GM06990 (cell line): Measurements from ENCODE around the gene PSMC2.
"Not testable (repeated sequence)": the region's sequence is repeated elsewhere in the genome, so short reads cannot be mapped to it uniquely, and the experiment has no call there.

Source experiments
- DNase-seq: peaks from one replicate; pipeline ENCODE4 v3.0.0-alpha.2; 2011; ENCODE audit not compliant: insufficient read length; ENCODE audit errors: extremely low read depth
- H3K27me3 ChIP-seq: replicated peaks from 2 replicates; pipeline ENCODE4 v1.6.0; 2011; ENCODE audit warnings: low read length; ENCODE audit not compliant: control insufficient read depth, insufficient read depth
- H3K36me3 ChIP-seq: 2 replicates; pipeline ENCODE4 v1.5.1; 2011; ENCODE audit warnings: low read length; ENCODE audit not compliant: control insufficient read depth, insufficient read depth
- H3K4me3 ChIP-seq: replicated peaks from 2 replicates; pipeline ENCODE4 v1.5.1; 2011; ENCODE audit warnings: low read depth, mild to moderate bottlenecking, control low read depth, low read length
- TF ChIP-seq, protein P1 (sequence below): IDR thresholded peaks from 2 replicates; pipeline ENCODE4 v1.5.1; 2011; ENCODE audit warnings: low read length, control low read depth, mild to moderate bottlenecking, inconsistent platforms; ENCODE audit not compliant: insufficient read depth, poor library complexity, severe bottlenecking

PSMC2 gene

DNA sequence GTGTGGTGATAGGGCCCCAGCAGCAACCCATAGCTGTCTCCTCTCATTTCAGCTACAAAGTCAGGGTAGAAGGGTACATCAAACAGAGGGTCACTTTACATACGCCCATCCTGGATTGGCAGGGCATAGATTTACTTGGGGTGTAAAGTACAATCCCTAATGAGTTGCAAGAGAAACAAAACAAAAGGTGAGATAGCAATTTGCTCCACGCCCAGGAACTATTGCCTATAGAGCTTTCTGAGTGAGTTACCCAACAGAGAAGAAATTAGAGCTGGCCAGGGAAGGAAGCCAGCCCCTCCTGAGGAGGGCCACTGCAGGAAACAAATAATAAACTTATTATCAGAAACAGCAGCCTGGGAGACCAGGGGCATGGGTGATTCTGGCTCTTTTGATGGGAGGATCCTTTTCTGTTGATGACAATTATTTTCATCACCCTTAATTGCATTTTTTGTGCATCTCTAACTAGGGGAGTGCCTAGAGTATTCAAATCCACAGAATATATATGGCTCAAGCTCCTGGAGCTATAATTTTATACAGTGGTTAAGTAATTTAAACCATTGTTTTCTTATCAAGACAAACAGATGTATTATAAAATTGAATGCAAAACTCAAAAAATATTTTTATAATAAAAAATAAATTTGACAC is 51.2 kb downstream of the PSMC2 start:
- no peak overlapping the region for H3K4me3 ChIP-seq
- TF ChIP-seq, protein P1, sequence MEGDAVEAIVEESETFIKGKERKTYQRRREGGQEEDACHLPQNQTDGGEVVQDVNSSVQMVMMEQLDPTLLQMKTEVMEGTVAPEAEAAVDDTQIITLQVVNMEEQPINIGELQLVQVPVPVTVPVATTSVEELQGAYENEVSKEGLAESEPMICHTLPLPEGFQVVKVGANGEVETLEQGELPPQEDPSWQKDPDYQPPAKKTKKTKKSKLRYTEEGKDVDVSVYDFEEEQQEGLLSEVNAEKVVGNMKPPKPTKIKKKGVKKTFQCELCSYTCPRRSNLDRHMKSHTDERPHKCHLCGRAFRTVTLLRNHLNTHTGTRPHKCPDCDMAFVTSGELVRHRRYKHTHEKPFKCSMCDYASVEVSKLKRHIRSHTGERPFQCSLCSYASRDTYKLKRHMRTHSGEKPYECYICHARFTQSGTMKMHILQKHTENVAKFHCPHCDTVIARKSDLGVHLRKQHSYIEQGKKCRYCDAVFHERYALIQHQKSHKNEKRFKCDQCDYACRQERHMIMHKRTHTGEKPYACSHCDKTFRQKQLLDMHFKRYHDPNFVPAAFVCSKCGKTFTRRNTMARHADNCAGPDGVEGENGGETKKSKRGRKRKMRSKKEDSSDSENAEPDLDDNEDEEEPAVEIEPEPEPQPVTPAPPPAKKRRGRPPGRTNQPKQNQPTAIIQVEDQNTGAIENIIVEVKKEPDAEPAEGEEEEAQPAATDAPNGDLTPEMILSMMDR, result no peak
- no peaks in the 10 kb centered on the region for H3K36me3 ChIP-seq
- DNase-seq, result no peak
- H3K27me3 ChIP-seq, result no peaks in the 10 kb centered on the region

DNA sequence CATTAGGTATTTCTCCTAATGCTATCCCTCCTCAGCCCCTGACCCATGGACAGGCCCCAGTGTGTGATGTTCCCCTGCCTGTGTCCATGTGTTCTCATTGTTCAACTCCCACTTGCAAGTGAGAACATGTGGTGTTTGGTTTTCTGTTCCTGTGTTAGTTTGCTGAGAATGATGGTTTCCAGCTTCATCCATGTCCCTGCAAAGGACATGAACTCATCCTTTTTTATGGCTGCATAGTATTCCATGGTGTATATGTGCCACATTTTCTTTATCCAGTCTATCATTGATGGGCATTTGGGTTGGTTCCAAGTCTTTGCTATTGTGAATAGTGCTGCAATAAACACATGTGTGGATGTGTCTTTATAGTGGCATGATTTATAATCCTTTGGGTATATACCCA is 52.2 kb downstream of the PSMC2 start:
- H3K27me3 ChIP-seq, H3K4me3 ChIP-seq, DNase-seq, H3K36me3 ChIP-seq: not testable (repeated sequence)

DNA sequence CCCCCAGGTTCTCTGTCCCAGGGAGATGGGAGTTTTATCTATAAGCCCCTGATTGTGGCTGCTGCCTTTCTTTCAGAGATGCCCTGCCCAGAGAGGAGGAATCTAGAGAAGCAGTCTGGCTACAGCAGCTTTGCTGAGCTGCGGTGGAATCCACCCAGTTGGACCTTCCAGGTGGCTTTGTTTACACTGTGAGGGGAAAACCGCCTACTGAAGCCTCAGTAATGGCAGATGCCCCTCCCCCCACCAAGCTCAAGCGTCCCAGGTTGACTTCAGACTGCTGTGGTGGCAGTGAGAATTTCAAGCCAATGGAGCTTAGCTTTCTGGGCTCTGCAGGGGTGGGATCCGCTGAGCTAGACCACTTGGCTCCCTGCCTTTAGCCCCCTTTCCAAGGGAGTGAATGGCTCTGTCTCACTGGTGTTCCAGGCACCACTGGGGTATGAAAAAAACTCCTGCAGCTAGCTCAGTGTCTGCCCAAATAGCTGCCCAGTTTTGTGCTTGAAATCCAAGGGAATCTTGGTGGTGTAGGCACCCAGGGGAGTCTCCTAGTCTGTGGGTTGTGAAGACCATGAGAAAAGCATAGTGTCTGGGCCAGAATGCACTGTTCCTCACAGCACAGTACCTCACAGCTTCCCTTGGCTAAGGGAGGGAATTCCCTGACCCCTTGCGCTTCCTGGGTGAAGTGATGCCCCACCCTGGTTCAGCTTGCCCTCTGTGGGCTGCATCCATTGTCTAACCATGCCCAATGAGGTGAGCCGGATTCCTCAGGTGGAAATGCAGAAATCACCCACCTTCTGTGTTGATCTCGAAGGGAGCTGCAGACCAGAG is 58.6 kb downstream of the PSMC2 start:
- H3K36me3 ChIP-seq, H3K4me3 ChIP-seq, DNase-seq, H3K27me3 ChIP-seq: not testable (repeated sequence)

DNA sequence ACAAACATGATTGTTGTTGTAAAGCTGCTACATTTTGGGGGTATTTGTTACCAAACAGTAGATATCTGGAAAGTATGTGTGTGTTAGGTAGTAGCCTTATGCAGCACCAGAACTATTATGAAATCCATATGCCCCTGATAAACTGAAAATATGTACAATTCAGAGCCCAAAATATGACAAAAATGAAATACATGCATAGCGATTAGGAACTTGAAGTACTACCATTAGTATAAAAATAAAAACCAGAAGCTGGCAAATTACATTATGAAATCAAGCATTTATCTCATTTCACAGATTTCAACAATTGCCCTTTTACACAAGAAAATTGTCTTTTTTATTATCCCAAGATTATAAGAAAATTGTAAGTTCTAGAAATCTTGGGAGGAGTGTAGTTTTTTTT is 64.7 kb downstream of the PSMC2 start:
- no peak overlapping the region for H3K4me3 ChIP-seq
- no peaks in the 10 kb centered on the region for H3K27me3 ChIP-seq
- H3K36me3 ChIP-seq, result no peaks in the 10 kb centered on the region
- DNase-seq, result no peak
- TF ChIP-seq, protein P1, result no peak

DNA sequence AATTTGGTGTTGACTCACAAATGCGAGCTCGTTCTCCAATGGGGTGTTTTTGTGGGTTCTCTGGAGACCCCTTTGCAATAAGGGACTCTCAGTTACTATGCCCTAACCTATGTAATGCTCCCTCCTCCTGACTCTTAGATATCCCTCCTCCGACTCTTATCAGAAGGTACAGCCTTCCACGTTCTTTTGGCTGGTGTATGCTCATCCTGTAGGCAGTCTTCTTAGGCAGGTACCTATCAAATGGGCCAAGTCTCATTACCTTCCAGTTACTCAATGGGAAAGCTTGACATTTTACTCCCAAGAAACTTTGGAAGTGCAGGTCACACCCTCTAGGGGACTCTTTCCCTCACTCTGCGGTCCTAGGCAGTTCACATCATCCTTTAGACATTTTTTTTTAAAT is 66.0 kb downstream of the PSMC2 start:
- DNase-seq, result no peak
- no peaks in the 10 kb centered on the region for H3K27me3 ChIP-seq
- H3K36me3 ChIP-seq, result no peaks in the 10 kb centered on the region
- H3K4me3 ChIP-seq, result no peak overlapping the region
- TF ChIP-seq, protein P1, result no peak

DNA sequence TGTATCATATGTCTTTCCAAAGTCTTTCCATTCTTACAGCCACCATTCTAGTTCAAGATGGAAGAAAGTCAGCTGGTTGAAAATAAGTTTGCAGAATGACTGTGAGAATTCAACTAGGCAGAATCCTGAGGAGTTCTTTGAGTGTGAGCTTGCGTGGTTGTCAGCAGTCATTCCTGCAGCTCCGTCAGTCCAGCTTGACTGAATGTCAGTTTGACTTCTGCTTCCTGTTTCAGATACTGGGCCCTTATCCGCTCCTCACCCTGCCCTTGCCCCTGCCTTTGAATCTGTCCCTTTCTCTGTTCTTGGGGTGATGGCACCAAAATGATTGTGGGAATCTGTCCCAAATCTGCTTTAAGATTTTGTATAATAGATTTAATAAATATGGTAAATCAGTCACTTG is 70.8 kb downstream of the PSMC2 start:
- Histone ChIP-seq H3K36me3 (no peaks in the 10 kb centered on the region), H3K4me3 (no peak overlapping the region), H3K27me3 (no peaks in the 10 kb centered on the region; the same call in 1 of the 2 replicates)
- TF ChIP-seq, protein P1, result no peak
- DNase-seq, result no peak
